Measurements from ENCODE around the gene NOD2. TPM values are rescaled to one million over a fixed set of nuclear protein-coding genes. Genes with fewer than 3 reads are reported as not detected.
A peak's percentile ranks its signal among the peaks of the same experiment; 100 is the strongest.

NOD2 gene
- total RNA-seq, 1 donor from 2014 or later = 0.46 TPM

GRCh38 chr16:50741225-50741780, 47.9 kb downstream of the NOD2 start:
- peaks cover 3% of the 10 kb centered on the region for H3K27me3 ChIP-seq (ENCODE audit: control insufficient read depth, insufficient read depth, low read length)
- H3K36me3 ChIP-seq (ENCODE audit: control insufficient read depth, insufficient read depth, low read length) = no peaks in the 10 kb centered on the region
- DNase-seq (ENCODE audit: low read depth) = no peak
- TF ChIP-seq CTCF (IDR thresholded peaks at IDR 0.05; ENCODE audit: insufficient read depth, low read length, poor library complexity, severe bottlenecking) = no peak
- H3K4me3 ChIP-seq (ENCODE audit: low read depth, low read length) = peak overlapping the region; percentile 31

GRCh38 chr16:50741781-50742575, 48.6 kb downstream of the NOD2 start, which contains the start of gene CYLD:
Gene CYLD (plus strand): TSS chr16:50742086. CDS start chr16:50749699, 7,613 bp downstream.
- TF ChIP-seq CTCF (IDR thresholded peaks at IDR 0.05; ENCODE audit: insufficient read depth, low read length, poor library complexity, severe bottlenecking) = no peak
- peak within 1 kb of the TSS; percentile 85 for H3K4me3 ChIP-seq (ENCODE audit: low read depth, low read length)
- peaks cover 3% of the 10 kb centered on the region for H3K27me3 ChIP-seq (ENCODE audit: control insufficient read depth, insufficient read depth, low read length)
- no peaks in the 10 kb centered on the region for H3K36me3 ChIP-seq (ENCODE audit: control insufficient read depth, insufficient read depth, low read length)
- DNase-seq (ENCODE audit: low read depth) = peak; percentile 94

- Histone ChIP-seq H3K36me3 (ENCODE audit: control insufficient read depth, insufficient read depth, low read length) (no peaks in the 10 kb centered on the region), H3K27me3 (ENCODE audit: control insufficient read depth, insufficient read depth, low read length) (no peaks in the 10 kb centered on the region), H3K4me3 (ENCODE audit: low read depth, low read length) (peak overlapping the region; percentile 85)
- DNase-seq (ENCODE audit: low read depth) = no peak
- TF ChIP-seq CTCF (IDR thresholded peaks at IDR 0.05; ENCODE audit: insufficient read depth, low read length, poor library complexity, severe bottlenecking) = no peak
These were observed 49.3 kb downstream of the NOD2 start for GRCh38 chr16:50742576-50743200.

- no peaks in the 10 kb centered on the region for H3K27me3 ChIP-seq (ENCODE audit: control insufficient read depth, insufficient read depth, low read length)
- H3K4me3 ChIP-seq (ENCODE audit: low read depth, low read length) = no peak overlapping the region
- no peak for TF ChIP-seq CTCF (IDR thresholded peaks at IDR 0.05; ENCODE audit: insufficient read depth, low read length, poor library complexity, severe bottlenecking)
- DNase-seq (ENCODE audit: low read depth) = no peak
- H3K36me3 ChIP-seq (ENCODE audit: control insufficient read depth, insufficient read depth, low read length) = no peaks in the 10 kb centered on the region
These were observed 50.3 kb downstream of the NOD2 start for GRCh38 chr16:50743581-50744225.

- TF ChIP-seq CTCF (IDR thresholded peaks at IDR 0.05; ENCODE audit: insufficient read depth, low read length, poor library complexity, severe bottlenecking) = no peak
- no peaks in the 10 kb centered on the region for H3K27me3 ChIP-seq (ENCODE audit: control insufficient read depth, insufficient read depth, low read length)
- DNase-seq (ENCODE audit: low read depth) = no peak
- no peak overlapping the region for H3K4me3 ChIP-seq (ENCODE audit: low read depth, low read length)
- no peaks in the 10 kb centered on the region for H3K36me3 ChIP-seq (ENCODE audit: control insufficient read depth, insufficient read depth, low read length)
These were observed 51.5 kb downstream of the NOD2 start for GRCh38 chr16:50744881-50745280.

Measured in kidney epithelial cell (primary cell).